NOMO-1 (cell line): Measurements from ENCODE around the gene METTL13.

ENCODE experiments used
- DNase-seq, 2 experiments: peaks; one replicate each; lab custom pipeline; 2025; ENCODE audit not compliant: unreplicated experiment in 2 of 2; lab: John Stamatoyannopoulos, UW

Gene METTL13, protein sequence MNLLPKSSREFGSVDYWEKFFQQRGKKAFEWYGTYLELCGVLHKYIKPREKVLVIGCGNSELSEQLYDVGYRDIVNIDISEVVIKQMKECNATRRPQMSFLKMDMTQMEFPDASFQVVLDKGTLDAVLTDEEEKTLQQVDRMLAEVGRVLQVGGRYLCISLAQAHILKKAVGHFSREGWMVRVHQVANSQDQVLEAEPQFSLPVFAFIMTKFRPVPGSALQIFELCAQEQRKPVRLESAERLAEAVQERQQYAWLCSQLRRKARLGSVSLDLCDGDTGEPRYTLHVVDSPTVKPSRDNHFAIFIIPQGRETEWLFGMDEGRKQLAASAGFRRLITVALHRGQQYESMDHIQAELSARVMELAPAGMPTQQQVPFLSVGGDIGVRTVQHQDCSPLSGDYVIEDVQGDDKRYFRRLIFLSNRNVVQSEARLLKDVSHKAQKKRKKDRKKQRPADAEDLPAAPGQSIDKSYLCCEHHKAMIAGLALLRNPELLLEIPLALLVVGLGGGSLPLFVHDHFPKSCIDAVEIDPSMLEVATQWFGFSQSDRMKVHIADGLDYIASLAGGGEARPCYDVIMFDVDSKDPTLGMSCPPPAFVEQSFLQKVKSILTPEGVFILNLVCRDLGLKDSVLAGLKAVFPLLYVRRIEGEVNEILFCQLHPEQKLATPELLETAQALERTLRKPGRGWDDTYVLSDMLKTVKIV

DNA sequence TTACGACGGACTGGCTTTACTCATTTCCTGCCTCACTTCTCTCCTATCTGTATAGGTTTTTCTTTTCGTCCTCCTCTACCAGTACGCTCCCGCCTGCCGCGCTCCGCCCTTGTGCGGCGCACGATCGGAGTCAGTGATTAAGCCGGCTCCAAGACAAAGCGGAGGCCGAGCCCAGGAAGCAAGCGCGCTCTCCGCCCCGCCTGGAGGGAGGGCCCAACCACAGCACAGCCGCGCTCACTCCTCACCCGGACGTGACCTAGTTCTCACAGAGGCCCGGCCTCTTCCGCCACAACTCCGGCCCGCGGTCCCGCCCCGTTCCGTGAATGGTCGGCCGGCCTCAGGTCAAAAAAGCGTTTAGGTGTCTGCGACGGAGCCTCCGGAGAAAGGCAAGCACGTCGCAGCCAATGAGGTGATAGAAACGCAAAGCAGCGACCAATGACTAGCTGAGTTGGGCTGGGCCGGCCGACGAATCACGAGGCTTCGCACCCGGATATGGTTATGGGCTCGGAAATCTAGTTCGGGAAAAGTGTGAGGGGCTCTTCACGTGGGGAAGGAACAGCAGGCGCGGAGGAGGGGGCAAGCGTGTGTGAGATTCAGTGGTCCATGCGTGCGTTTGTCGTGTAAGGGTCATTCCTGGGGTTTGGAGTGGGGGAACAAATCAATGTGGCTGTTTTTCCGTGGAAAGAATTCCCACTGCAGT lies at the start of gene METTL13:
METTL13 (plus strand) TSS at position 485 of the 700 bp plus-strand sequence. CDS start 308 bp downstream, outside the sequence.
- DNase-seq = peak; percentile 99

DNA sequence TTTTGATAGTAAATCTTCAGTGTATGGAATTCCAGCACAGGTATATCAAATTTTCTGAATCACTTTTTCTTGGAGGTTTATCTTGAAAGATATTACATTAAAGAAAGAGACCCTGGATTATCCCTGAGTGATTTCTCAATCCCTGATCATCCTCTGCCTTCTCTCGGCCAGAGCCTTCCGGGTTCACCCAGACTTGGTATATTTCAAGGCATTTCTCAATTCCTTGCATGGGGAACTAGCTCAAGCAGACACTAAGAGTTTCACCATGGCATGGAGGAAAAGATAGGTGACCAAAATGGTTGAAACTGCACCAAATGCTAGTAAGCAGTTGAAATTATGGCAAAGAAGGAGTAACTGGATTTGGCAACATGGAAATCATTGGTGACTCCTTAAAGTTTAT lies 45.3 kb upstream of the METTL13 start:
- DNase-seq = no peak

DNA sequence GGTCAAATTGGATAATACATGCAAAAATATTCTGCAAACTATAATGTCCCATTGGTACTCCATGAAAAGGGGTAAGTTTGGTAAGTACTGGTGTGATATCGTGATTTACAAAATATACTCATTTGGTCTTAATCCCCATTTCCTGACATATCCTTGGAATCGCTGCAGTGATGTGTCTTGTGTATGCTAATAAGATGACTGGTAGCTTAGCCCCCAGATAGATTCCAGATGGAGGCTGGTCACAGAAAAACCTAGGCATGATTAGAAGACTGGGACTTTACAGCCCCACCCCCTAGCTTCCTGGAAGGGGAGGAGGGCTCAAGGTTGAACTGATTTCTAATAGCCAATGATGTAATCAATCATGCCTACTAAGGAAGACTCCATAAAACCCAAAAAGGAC lies 42.5 kb upstream of the METTL13 start:
- no peak for DNase-seq

DNA sequence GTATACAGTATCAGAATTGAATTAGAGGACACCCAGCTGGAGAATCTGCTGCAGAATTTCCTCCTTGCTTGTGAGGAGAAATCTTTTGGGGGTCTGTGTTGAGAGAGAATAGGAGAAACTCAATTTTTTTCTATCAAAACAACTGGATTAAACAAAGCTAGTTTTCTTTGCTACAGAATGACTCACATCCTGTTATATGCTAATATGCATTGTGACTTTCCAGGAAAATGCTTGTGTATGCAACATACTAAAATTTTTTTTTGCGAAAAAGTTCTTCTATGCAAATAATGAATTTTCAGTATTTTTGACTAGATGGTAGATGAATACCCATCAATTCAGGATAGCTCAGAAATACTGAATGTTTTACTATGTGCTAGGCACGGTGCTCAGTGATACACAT lies 41.8 kb upstream of the METTL13 start:
- no peak for DNase-seq

DNA sequence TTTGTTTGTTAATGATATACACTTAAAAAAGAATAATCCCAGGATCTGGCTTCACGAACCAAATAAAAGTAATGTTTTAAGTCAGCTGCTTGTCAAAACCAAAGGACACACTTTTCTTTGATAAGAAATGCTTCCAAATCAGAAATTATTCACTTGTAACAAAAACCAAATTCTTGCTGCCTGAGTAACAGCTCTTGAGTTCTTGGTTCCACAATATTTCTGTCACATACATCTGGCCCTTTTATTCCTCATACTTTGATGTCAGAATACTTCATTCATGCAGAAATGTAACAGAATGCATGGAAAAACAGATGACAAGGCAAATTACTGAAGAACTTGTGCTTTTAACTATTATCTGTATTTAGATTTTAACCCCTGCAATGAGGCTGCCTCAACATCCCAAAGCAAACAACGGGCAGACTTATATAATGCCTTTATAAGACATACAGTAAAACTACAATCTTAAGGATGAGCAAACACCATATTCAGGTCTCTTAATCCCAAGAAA lies 41.0 kb upstream of the METTL13 start:
- no peak for DNase-seq

DNA sequence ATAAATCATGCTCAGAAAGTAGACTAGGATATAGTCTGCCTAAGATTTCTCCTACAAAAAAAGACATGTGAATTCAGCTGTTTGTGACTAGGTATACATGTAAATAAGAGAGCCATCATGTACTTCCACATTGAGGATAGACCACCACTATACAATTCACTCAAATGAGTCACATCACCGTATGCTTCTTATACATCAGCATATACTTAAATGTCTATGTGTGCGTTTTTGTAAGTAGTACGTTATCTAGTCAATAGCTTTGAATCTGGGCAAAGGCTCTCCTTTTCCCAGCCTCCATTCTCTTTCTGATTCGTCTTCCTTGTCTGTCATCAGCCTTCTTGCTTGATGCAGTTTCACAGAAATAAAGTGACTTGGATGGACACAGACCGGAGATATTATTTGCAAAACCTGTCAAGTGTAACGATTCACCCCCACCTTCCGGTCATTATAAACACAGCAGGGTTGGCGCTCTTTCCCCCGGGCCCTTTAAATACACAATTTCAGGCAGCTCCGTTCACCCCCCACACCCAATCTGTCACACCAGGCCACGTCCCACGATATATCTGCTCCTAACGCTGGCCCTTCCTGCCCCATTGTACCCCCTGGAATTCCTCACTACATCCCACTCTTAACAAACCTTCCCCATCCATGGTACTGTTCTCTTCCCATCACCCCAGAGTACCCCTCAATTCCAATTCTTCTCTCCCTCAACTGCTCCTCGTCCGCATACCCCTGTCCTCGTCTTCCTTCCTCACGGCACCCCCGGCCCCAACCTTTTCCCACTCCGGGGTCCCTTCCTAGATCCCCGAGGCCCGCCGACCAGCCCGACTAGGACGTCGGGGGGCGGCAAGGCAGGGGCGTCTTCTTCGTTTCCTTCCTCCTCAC lies 40.2 kb upstream of the METTL13 start:
- peak; percentile 48 to 62 for DNase-seq

DNA sequence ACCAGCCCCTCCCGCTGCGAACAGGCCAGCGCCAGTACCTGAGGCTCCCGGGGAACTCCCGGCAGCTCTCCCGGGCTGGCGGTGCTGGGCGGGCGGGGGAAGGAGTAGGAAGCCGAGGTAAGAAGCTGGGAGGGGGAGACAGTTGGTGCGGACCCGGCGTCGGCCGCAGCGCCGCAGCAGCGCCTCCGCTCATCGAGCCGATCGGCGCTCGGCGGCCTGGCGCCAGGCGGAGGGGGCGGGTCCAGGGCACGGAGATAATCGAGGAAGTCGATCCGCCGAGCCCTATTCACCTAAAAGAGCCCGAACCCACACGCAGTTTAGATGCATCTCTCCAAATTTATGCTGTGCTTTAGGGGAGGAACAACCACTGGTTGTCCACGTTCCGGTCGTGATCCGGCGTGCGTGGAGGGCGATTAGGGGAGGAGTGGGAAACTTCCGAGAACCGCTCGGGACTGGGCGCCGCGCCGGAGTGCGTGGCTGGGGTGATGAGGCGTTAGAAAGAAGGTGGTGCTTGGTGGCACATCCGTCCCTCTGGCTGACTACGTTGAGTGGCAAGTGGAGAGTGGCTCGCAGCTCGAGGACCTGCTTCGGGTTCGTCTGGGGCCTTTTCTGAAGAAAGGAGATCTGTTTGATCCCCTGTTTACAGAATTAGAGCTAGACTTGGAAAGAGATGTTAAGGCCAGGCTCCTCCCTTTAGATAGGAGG lies 39.4 kb upstream of the METTL13 start, which contains the start of gene VAMP4:
VAMP4 (minus strand) TSS at position 194 of the 705 bp plus-strand sequence. CDS start 3,651 bp downstream, outside the sequence.
- peak; percentile 72 to 84 for DNase-seq

DNA sequence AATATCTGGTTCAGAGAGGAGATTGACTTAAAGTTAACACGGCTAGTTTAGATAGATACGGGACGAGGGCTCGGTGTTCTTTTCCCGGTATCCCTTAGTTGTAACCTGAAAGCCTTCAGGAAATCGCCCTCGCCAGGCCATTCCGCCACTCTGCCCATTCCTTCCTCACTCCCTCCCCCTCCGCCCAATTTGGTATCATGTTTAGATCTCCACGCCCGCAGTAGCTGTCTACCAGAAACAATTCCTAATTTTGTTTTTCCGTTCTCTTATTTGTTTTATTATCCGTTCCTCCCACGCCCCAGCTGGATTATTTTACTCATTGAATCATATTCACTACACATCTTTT lies 38.9 kb upstream of the METTL13 start:
- DNase-seq = no peak

DNA sequence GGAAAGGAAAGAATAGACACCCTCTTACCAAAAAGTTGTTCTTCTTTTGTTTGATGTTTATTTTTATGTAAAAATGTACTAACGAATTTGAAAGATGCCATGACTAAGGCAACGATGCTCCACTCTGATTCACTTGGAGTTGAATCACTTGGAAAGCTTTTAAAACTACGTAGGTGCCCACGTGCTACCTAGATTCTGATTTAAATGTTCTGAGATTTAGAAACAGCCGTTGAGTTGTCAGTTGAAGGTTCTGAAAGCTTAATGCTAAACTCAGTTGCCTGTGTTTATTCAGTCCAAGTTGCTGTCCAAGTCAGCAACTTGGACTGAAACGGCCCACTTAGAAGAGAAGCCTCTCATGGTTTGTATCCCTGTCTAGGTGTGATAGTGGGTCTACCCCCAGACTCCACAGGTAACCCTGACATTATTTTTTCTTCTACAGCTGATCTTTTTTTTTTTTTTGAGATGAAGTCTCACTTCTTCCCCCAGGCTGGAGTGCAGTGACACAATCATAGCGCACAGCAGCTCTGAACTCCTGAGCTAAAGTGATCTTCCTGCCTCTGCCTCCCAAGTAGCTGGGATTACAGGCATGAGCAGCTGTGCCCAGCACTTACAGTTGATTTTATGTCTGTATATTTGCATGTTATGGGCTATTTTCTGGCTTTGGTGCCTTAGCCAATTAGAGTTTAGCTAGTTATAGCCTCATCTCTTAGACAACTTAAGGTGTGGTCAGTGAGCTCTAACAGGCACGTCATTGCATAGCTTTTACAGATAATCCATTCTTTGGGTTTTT lies 38.2 kb upstream of the METTL13 start:
- peak in 1 of 2 experiments; percentile 27 for DNase-seq

DNA sequence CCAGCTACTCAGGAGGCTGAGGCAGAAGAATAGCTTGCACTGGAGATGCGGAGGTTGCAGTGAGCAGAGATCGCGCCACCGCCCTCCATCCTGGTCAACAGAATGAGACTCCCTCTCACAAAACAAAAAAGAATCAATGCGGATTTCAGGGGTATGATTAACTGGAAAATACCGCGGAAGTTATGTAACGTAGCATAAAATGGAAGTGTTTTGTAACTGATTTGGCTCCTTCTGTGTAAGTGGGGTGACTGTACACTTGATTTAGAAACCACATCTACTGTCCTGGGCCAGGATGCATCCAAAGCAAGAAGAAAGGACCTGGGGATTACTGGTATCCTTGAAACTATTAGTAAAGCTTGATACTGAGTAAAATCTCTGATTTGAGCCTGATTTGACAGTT lies 36.5 kb upstream of the METTL13 start:
- peak; percentile 79 to 91 for DNase-seq

DNA sequence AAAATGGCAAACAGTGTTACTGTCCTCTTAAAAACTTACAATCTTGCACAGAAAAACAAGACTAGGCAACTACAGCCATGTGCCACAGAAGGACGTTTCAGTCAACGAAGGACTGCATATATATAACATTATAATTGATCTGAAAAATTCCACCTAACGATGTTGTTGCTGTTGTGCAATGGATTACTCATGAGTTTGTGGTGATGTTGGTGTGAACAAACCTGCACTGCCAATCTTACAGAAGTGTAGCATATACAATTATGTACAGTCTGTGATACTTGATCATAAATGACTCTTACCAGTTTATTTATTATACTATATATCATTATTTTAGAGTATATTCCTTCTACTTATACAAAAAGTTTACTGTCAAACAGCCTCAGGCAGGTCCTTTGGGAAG lies 32.8 kb upstream of the METTL13 start:
- peak in 1 of 2 experiments; percentile 56 for DNase-seq

DNA sequence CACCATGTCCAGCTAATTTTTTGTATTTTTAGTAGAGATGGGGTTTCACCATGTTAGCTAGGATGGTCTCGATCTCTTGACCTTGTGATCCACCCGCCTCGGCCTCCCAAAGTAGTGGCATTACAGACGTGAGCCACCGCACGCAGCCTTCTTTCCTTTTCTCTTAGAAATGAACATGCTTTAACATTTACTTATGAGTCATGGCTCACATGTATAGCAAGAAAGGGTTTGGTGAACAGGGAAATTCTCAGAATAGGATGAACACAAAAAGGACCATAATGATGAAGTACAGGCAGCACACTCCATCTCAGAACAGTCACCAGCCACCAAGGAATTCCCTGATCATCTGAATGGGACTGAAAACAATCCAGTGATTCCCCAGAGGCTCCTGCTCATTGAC lies 30.2 kb upstream of the METTL13 start:
- DNase-seq = no peak

DNA sequence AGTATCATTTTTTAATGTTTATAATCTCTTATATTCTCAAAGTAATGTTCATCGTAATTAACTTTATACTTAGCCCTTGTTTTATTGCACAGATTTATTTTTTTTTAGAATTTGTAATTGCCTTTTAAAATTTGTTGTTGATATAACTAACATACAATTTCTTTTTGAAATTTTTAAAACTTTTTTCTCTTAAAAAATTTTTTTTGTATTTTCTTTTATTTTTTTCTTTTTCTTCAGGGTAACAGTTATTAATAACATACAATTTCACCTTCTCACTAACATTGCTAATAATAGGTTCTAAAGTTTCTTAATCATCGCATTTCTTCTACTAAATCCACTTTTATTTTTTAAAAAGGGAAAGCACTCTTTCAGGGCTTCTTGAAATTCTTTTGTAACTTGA lies 28.3 kb upstream of the METTL13 start:
- DNase-seq = no peak

DNA sequence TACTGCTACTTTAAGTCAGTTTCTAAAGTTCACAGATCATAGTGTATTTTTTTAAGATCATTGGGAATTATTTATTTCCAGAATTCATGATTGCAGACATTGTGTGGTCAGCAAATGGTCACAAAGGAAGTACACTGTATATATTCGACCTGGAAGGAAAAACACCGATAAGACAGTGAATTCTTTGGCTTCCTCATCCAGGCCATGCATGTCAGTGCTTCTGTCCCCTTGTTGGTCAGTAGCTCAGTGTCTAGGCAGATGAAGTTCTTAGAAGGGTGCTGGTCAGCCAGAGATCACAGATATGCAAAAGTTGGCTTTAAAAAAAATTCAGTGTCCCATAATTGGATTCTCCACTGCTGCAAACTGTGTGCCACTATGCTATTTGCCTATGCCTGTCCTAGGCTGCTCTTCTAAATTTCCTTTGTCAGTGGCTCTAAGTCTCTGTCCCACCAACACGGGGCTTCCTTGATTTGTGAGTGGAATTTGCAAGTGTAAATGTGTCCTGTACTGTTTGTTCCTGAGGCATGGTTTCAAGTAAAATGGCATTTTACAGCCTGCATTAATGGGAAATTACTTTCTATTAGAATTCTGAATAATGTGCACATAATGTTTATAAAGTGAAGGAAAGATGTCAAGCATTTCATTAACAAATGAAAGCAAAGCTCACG lies 27.6 kb upstream of the METTL13 start:
- DNase-seq = no peak

DNA sequence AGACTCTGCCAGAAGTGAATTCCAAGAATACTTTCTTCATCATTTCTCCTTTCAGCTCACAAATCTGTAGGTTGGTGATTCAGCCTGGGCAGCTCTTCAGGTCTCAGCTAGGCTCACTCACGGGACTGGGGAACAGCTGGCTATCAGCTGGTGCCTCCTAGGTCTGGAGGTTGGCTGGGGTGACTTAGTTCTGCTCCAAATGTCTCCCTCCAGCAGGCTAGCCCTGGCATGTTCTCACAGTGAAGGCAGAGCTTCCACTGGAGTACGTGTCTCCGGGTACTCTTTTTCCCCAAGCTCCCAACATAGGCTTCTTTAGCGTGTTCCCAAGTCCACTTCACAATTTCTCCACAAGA lies 27.1 kb upstream of the METTL13 start:
- DNase-seq = no peak

DNA sequence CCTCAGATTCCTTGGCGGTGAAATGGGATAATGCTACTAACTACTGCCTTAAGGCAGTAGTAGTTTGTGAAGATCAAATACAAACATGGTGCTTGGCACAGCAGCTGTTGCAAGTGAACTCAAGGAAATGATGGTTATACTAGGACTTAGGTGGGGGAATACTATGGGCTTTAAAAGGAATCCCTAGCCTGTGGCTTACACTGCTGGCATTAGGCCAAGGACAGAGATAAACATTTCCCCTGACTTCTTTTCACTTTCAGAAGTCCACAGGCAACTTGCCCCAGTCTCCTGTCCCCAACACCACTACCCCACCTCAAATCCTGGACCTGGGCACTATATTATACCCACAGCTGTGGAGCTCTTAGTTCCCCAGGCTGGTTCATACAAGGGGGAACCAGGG lies 26.5 kb upstream of the METTL13 start:
- DNase-seq = no peak

DNA sequence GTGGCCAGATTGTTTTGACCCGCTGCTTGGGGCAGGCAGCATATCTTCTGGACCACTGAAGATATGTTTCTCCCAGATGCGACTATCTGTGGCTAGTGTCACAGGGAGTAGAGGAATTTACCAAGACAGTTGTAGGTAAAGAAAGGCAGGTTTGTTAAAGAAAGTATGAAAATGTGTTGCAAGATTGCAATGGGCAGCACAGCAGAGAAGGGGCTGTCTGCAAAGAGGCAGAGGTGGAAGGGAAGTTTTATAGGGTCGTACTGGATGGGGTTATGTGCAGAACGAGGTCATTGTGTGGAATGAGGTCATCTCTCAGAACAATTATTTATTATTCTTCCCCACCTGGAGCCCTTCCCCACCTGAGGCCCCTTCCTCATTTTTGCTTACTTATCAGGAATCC lies 24.6 kb upstream of the METTL13 start:
- no peak for DNase-seq

DNA sequence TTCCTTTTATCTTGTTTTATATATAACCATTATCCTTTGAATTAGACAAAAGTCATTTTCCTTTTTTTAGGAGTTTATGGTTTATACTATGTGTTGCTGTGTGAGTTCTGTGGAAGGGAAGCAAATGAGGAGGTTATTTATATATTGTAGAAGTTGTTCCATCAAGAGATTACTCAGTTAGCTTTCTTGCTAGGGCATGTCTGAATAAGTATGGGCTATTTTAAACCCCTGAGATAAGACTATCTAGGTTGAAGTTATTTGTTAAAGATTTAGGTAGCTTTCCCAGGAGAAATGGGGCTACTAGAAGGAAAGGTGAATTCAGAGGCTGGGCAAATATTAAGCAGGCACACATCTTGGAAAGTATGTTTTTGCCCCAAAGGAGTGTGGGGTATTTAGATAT lies 23.4 kb upstream of the METTL13 start:
- no peak for DNase-seq
